GM08714 (cell line): ENCODE measurements around the gene NEXN.
"Not testable (repeated sequence)": the region's sequence is repeated elsewhere in the genome, so short reads cannot be mapped to it uniquely, and the experiment has no call there.

Experiments
- H3K4me3 ChIP-seq: fragments of 200-500 bp; sonication (Bioruptor generic); 2 replicates; pipeline ENCODE4 v1.5.1; 2014; ENCODE audit warnings: mild to moderate bottlenecking, low read length, inconsistent platforms
- ZNF274 ChIP-seq: IDR thresholded peaks from 2 replicates; pipeline ENCODE4 v1.6.1; 2012; ENCODE audit warnings: mild to moderate bottlenecking, low read depth, low read length

The NEXN gene

DNA sequence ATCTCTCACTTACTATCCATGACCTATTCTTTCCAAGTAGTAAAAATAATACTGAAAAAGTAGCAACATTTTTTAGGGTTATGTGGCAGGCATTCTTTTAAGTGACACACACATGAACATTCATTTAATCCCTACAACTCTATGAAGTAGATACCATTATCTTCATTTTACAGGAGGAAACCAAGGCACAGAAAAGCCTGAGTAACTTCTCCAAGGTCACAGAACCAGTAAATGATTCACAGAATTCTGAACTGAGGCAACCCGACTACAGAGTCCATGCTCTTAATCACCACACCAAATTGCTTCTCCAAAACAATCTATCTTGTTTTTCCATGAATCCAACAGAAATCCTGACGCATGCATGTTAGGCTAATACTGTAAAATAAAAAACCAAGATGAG is 73.0 kb downstream of the NEXN start:
- no peak for TF ChIP-seq ZNF274

DNA sequence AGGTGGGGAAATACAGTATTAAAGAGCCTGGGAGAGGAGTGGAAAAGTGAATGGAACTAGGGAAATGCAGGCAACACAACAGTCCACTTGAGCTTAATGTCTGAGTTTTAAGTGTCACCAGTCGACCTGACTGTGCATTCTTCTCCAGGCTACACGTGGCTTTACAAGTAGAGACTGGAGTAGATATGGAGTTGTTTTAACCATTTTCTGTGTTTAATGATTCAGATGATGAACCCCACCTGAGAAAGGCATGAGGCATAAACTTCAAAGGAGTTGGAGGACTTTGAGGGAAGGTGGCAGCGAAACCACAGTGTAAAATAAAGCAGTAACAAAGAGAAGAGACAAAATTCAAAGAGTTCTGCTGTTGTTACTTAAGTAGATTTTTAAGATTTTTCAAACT is 77.9 kb downstream of the NEXN start:
- no peak overlapping the region for H3K4me3 ChIP-seq
- no peak for TF ChIP-seq ZNF274

More for the DNA sequence above, 73.0 kb downstream of the NEXN start:
- no peak overlapping the region for H3K4me3 ChIP-seq

DNA sequence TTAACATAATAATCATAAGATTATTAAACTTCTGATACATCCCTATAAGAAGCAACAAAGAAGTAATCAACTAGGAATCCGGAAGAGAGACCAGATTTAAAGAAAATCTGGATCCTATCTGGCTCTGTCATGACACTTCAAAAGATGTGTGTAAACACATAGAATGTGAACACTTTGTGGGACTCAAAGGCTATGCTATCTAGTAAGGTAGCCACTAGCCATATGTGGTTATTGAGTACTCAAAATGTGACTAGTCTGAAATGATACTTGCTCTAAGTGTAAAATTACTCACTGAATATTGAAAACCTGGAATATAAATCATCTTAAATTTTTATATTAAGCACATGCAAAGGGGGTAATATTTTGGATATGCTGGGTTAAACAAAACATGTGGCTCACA is 81.8 kb downstream of the NEXN start:
- TF ChIP-seq ZNF274: no peak
- H3K4me3 ChIP-seq: no peak overlapping the region

DNA sequence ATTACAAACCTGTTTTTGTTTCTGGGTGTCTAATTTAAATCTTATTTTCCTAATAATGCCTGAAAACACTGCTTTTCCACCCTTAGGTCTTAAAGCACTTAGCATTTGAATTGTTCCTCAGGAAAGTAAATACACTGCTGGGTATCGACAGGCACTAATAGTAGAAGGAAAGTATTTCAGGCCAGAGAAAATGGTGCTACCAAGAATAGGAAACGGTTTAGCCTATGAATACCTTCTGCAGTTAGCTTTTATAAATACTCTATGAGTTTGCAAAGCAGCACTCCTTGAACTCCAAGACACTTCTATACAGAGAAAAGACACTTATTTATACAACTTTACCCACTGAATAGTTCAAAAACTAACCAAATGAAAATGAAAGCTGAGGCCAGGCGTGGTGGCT is 83.7 kb downstream of the NEXN start:
- no peak for TF ChIP-seq ZNF274
- H3K4me3 ChIP-seq: no peak overlapping the region

DNA sequence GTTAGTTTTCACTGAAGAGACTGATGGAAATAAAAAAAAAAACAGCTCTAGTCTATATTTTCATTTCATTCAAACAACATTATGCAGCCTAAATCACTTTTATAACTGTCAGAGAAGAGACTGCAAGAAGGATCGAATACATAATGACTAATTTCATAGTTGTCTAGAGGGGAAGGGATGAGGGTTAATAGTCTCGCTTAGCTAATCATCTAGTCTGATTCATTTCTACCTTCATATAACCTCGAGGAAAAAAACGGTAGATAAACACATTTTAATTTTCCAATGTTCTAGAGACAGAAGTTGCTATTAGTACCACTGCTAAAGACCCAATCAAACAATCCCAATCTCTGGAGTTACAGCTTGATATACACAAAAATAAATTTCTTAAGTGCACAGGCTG is 87.0 kb downstream of the NEXN start:
- H3K4me3 ChIP-seq: peak overlapping the region; percentile 97; the same call in 1 of the 2 replicates
- TF ChIP-seq ZNF274: no peak

DNA sequence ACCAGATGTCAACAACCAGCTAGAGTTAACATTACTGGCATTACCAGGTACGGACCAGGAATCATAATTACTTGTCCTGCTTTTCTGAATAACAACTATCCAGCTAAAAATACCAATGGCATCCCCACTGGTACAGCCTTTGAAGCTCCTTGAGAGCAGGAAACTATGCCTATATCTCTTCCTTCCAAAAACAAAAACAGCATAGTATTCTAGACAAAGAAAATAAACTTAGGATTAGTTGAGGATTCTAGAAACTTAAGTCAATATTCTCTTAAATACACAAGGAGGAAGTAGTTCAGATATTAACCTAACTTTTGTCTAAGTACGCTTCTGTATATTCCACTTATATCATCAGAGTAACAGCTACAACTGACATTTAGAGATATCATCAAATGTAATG is 87.5 kb downstream of the NEXN start:
- peak overlapping the region; percentile 97; the same call in 1 of the 2 replicates for H3K4me3 ChIP-seq
- no peak for TF ChIP-seq ZNF274

DNA sequence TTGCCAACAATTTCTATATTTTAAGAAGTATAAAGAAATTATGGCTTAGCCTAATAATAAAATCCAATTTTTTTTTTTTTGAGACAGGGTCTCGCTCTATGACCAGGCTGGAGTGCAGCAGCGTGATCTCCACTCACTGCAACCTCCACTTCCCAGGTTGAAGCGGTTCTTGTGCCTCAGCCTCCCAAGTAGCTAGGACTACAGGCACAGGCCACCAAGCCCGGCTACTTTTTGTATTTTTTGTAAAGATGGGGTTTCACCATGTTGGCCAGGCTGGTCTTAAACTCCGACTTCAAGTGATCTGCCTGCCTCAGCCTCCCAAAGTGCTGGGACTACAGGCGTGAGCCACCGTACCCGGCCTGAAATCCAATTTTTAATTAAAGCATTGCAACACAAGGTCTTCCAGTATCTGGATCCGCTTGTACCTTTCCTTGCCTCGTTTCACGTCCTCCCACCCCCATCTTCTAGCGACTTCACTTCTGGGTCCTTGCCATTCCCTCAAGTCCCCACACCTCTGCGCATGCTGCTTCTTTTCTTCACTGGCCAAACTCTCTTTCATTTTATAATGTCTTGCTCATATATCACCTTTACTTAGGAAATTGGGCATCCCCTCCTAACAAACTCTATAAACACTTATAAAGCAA is 88.1 kb downstream of the NEXN start:
- no peak for TF ChIP-seq ZNF274
- H3K4me3 ChIP-seq: peak overlapping the region; percentile 97

DNA sequence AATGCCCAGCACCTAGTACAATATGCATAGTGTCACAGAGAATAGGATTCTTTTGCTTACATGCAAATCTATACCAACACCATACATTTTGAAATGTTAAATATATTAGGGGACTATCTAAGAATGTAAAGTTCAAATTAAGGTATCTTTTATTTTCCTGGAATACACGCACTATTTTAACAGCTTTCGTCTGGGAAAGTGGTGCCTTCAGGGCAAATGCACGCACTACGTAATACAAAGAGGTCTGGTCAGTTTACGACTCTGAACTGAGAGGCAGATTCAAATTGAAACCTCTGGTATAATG is 89.5 kb downstream of the NEXN start:
- peak overlapping the region; percentile 97 for H3K4me3 ChIP-seq
- no peak for TF ChIP-seq ZNF274

DNA sequence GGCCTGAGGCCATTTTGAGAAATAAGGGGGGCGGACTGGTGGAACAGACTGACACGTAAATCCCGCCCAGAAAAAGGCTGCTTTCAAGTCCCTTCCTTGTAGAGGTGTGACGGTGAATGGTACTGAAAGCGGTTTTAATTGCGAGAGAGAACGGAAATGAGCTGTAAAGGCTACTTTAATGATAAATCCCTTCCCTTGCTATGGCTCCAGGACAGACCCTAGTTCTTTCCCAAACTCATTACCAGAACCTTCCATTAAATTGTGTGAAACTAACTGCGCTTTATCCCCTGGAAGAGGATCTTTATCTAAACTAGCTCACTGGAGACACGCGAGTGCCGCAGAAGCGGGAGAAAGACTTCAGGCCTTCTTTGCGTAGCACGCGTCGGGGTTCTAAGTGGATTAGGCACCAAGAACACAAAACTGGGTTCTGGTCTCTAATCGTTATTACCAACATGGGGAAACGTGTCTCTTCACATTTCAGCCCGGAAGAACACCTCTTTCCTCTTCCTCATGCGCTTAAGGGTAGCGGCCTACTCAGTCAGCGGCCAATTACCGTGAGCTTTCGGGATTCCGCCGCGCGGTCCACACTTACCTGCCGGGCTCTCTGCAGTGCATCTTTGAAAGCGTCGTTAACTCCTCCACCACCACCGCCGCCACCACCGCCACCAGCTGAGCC is 90.0 kb downstream of the NEXN start:
- TF ChIP-seq ZNF274: no peak
- H3K4me3 ChIP-seq: peak overlapping the region; percentile 97

DNA sequence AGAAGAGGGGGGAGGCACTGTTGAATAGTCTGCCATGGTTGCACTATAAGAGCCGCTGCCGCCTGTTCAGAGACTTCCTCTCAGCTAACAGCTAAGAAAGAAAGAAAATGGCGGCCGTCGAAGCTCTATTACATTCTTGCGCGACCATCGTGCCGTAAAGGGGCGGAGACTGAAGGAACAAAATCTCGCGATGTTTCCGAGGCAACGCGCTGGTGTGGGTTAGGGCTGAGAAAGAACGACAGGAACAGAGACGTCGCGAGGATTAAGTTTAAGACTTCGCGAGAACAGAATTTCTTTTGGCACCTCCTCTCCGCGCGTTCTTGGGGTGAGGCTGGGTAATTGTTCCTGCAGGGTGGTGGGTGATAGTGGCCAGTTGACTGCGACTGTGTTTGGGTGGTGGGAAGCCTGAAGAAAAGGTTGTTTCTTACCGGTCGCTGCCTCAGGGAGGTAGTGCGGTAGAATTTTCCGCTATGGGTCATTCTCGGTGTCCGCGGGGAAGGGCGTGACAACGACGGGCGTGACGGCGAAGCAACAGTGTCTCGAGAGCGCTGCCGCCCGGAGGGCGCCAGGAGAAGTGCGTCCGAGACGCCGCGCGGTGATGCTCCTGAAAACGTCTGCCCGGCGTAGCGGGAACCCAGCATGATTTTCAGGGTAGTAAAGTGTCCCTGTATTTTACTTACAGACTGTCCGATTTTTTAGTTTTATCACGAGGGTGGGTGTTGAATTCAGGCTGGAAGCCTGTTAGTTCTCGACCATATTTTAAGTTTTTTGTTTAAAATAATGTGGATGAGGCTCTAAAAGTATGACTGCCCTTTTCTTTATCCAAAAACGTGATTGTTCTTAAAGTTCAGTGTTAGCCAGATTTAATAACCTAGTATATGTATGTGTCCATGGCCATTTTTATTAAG is 90.8 kb downstream of the NEXN start, which contains the start of gene FUBP1:
FUBP1 (minus strand) TSS at position 104 of the 908 bp plus-strand sequence; CDS start at position 36, 68 bp downstream.
- TF ChIP-seq ZNF274: no peak
- H3K4me3 ChIP-seq: peak within 1 kb of the TSS; percentile 97

DNA sequence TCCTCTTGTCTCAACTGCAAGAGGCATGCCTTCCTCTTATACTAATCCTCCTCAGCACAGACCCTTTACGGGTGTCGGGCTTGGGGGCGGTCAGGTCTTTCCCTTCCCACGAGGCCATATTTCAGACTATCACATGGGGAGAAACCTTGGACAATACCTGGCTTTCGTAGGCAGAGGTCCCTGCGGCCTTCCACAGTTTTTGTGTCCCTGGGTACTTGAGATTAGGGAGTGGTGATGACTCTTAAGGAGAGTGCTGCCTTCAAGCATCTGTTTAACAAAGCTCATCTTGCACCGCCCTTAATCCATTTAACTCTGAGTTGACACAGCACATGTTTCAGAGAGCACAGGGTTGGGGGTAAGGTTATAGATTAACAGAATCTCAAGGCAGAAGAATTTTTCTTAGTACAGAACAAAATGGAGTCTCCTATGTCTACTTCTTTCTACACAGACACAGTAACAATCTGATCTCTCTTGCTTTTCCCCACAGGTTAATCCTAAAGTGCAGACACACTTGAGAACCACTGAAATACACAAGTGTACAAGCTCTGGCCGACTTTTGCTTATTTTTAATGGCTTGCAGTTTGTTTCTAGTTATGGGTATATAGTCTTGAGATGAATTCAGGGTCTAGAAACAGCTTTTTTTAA is 95.0 kb downstream of the NEXN start:
- H3K4me3 ChIP-seq: not testable (repeated sequence)

DNA sequence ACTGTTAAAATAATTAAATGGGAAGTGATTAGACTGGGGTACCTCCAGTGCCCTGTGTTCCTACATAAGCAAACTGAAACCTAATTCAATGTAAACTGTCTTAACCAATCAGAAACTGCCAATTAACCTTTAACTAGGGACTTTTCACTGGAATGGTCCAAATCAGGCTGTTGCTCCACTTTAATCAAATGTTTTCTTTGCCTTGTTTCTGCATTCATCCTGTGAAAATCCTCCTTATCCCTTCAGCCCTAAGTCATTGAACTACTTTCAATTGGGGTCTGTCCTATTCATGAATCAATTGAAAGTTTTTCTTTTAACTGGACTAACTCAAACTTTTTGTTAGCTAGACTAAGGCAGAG is 95.6 kb downstream of the NEXN start:
- H3K4me3 ChIP-seq: no peak overlapping the region
- no peak for TF ChIP-seq ZNF274

DNA sequence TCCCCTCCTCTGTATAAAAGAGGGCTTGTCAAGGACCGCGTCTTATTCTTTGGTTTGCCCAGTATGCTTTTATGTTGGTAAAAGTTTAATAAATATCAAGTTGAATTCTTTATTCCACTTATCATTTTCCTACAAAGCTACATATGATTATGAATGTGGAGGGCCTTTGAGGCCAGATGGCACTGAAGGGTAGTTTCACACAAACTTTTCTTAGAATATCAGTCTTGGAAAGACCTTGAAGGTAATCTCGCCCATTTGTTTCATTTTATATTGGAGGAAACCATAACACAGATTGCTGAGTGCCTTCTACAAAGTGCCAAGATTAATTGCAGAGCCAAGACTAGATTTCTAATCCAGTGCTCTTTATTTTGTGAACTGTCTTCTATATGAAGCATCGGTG is 96.2 kb downstream of the NEXN start:
- no peak for TF ChIP-seq ZNF274

DNA sequence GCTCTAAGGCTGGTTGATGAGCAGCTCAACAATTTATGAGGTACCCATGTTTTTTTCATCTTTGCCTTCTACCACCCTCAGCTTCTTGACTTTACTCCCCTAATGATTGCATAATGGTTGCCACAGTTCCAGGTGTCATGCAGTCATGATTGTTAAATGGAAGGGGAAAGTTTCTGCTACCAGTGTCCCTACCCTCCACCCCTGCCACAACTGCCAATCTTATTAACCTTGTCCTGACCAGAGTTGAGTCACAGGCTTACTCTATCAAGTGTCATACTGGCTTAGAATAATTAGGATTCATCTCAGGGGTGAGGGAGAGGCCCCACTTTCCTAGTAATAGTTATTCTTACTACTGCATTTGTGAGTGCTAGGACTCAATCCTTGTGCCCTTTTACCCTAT is 98.4 kb downstream of the NEXN start:
- no peak for TF ChIP-seq ZNF274
- H3K4me3 ChIP-seq: no peak overlapping the region

More for the DNA sequence above, 96.2 kb downstream of the NEXN start:
- no peak overlapping the region for H3K4me3 ChIP-seq
